CD4-positive, alpha-beta memory T cell (primary cell): ENCODE data around the gene ISG20. TPM values are rescaled to one million over a fixed set of nuclear protein-coding genes. Genes with fewer than 3 reads are reported as not detected.

ENCODE experiments used
- CTCF ChIA-PET: fragments of 350-600 bp; sonication (Branson Sonifier 250); formaldehyde crosslinking; loops from one replicate; lab custom pipeline; 2021; ENCODE audit warnings: inconsistent platforms; ENCODE audit not compliant: partially characterized antibody; lab: Charles Lee
- POLR2A ChIA-PET: fragments of 350-600 bp; sonication (Branson Sonifier 250); formaldehyde crosslinking; loops from one replicate; lab custom pipeline; 2021; ENCODE audit not compliant: partially characterized antibody; lab: Charles Lee
- DNase-seq, 5 donors: peaks; one replicate each; pipeline versions ENCODE4 v3.0.0 to v3.0.0-alpha.2; 2020 to 2022; ENCODE audit warnings: mixed read lengths in 1 of 5
- H3K27ac ChIP-seq: one replicate; pipeline ENCODE4 v1.7.0; 2013; ENCODE audit warnings: low read depth, low read length
- H3K27me3 ChIP-seq: 2 replicates; pipeline ENCODE4 v1.7.0; 2013; ENCODE audit warnings: mild to moderate bottlenecking, low read length, moderate library complexity; ENCODE audit not compliant: insufficient read depth
- H3K36me3 ChIP-seq: 2 replicates; pipeline ENCODE4 v1.7.0; 2013; ENCODE audit warnings: mild to moderate bottlenecking, low read length, moderate library complexity; ENCODE audit not compliant: insufficient read depth
- H3K4me1 ChIP-seq: 2 replicates; pipeline ENCODE4 v1.7.0; 2013; ENCODE audit warnings: mild to moderate bottlenecking, low read length, moderate library complexity; ENCODE audit not compliant: insufficient read depth
- H3K4me3 ChIP-seq, 2 donors: one replicate each; pipeline ENCODE4 v1.7.0; 2013; ENCODE audit warnings: low read length in 2 of 2, mild to moderate bottlenecking in 1 of 2
- H3K9me3 ChIP-seq, 2 donors: one replicate each; pipeline ENCODE4 v1.7.0; 2013; ENCODE audit warnings: low read length in 2 of 2, control low read depth in 1 of 2; ENCODE audit not compliant: control insufficient read depth in 1 of 2
- H3K27ac Mint-ChIP-seq, 7 donors: one replicate each; pipeline ENCODE4 v1.8.0; 2020 to 2021; ENCODE audit warnings: mixed read lengths in 7 of 7, mild to moderate bottlenecking in 6 of 7, inconsistent platforms in 3 of 7, moderate library complexity in 3 of 7
- H3K27me3 Mint-ChIP-seq, 2 donors: one replicate each; pipeline ENCODE4 v1.8.0; 2020 to 2021; ENCODE audit warnings: mixed read lengths in 2 of 2
- H3K36me3 Mint-ChIP-seq, 2 donors: one replicate each; pipeline ENCODE4 v1.8.0; 2020 to 2021; ENCODE audit warnings: mixed read lengths in 2 of 2, inconsistent platforms in 1 of 2, mild to moderate bottlenecking in 1 of 2
- H3K4me1 Mint-ChIP-seq, 4 donors: one replicate each; pipeline ENCODE4 v1.8.0; 2020 to 2021; ENCODE audit warnings: mixed read lengths in 4 of 4, mild to moderate bottlenecking in 1 of 4
- H3K4me3 Mint-ChIP-seq, 8 donors: one replicate each; pipeline ENCODE4 v1.8.0; 2020 to 2021; ENCODE audit warnings: mixed read lengths in 8 of 8, mild to moderate bottlenecking in 7 of 8, moderate library complexity in 6 of 8, inconsistent platforms in 3 of 8
- H3K9me3 Mint-ChIP-seq, 8 donors: one replicate each; pipeline ENCODE4 v1.8.0; 2020 to 2021; ENCODE audit warnings: mixed read lengths in 8 of 8, mild to moderate bottlenecking in 5 of 8, inconsistent platforms in 3 of 8, moderate library complexity in 1 of 8
- intact Hi-C: fragments of 100-400 bp; cut with micrococcal nuclease; formaldehyde crosslinking; loops from one replicate; pipeline ENCODE4 v1.15.1; 2023
- polyA plus RNA-seq, 2 donors: library from polyadenylated mRNA; unstranded; fragments of 300-500 nt; fragmentation: Illumina TruSeq; gene quantifications; one replicate each; pipeline ENCODE4 v1.2.3, GENCODE V29; 2021
- total RNA-seq, 2 experiments: library from RNA; stranded (reverse); gene quantifications; one replicate each; pipeline ENCODE4 v1.2.3, GENCODE V29; 2021

Gene ISG20
- total and polyA plus RNA-seq, 4 experiments from 2014 or later, result 144 to 667 (median 323) TPM

GRCh38 chr15:88681610-88682221 lies 42.9 kb downstream of the ISG20 start:
- no peaks in the 10 kb centered on the region for H3K4me1 ChIP-seq
- no peak for DNase-seq
- intact Hi-C loops, result no loop called here
- H3K27me3 ChIP-seq, result no peaks in the 10 kb centered on the region
- no peak overlapping the region for H3K27ac ChIP-seq
- Mint-ChIP-seq H3K36me3 (peaks cover 0 to 10% of the 10 kb centered on the region in 2 donors), H3K27me3 (peaks cover 2 to 5% of the 10 kb centered on the region in 2 donors), H3K27ac (no peak overlapping the region), H3K9me3 (no peaks in the 10 kb centered on the region), H3K4me3 (no peak overlapping the region), H3K4me1 (no peaks in the 10 kb centered on the region)
- CTCF ChIA-PET, result interaction anchor here (0.9 to 1.0 kb wide), 2 partner anchors 15 to 57 kb away, joined by 3 to 4 read pairs; no protein-coding TSS in a partner anchor
- H3K4me3 ChIP-seq, result no peak overlapping the region
- POLR2A ChIA-PET, result interaction anchor here (0.6 kb wide), 1 partner anchor 24 kb away, joined by 3 read pairs; no protein-coding TSS in a partner anchor
- no peaks in the 10 kb centered on the region for H3K36me3 ChIP-seq
- no peaks in the 10 kb centered on the region for H3K9me3 ChIP-seq

GRCh38 chr15:88684345-88684744 lies 45.5 kb downstream of the ISG20 start:
- Histone ChIP-seq H3K9me3 (no peaks in the 10 kb centered on the region), H3K4me1 (no peaks in the 10 kb centered on the region), H3K27me3 (peaks cover 4% of the 10 kb centered on the region), H3K4me3 (no peak overlapping the region), H3K27ac (no peak overlapping the region), H3K36me3 (no peaks in the 10 kb centered on the region)
- Mint-ChIP-seq H3K27me3 (peaks cover 7 to 16% of the 10 kb centered on the region in 2 donors), H3K27ac (no peak overlapping the region), H3K4me1 (no peaks in the 10 kb centered on the region), H3K36me3 (no peaks in the 10 kb centered on the region), H3K9me3 (peaks cover 0 to 10% (median under 1%) of the 10 kb centered on the region in 8 donors), H3K4me3 (no peak overlapping the region)
- intact Hi-C loops, result no loop called here
- DNase-seq, result no peak
- POLR2A ChIA-PET, result no interaction called here
- CTCF ChIA-PET, result no interaction called here

- Mint-ChIP-seq H3K27ac (no peak overlapping the region), H3K9me3 (peaks cover 0 to 13% (median 2%) of the 10 kb centered on the region in 8 donors), H3K4me1 (no peaks in the 10 kb centered on the region), H3K36me3 (peaks cover 0 to 5% of the 10 kb centered on the region in 2 donors), H3K4me3 (no peak overlapping the region), H3K27me3 (peaks cover 10 to 26% of the 10 kb centered on the region in 2 donors)
- DNase-seq, result no peak
- intact Hi-C loops, result no loop called here
- Histone ChIP-seq H3K27me3 (peaks cover 4% of the 10 kb centered on the region), H3K36me3 (no peaks in the 10 kb centered on the region), H3K4me3 (no peak overlapping the region), H3K4me1 (no peaks in the 10 kb centered on the region), H3K9me3 (no peaks in the 10 kb centered on the region), H3K27ac (no peak overlapping the region)
- ChIA-PET POLR2A (no interaction called here), CTCF (no interaction called here)
These were observed 47.4 kb downstream of the ISG20 start for GRCh38 chr15:88686166-88686565.

GRCh38 chr15:88688394-88688933 lies 49.6 kb downstream of the ISG20 start:
- intact Hi-C loops, result no loop called here
- peaks cover 12 to 32% of the 10 kb centered on the region in 2 donors for H3K27me3 Mint-ChIP-seq
- Histone ChIP-seq H3K4me3 (no peak overlapping the region), H3K36me3 (no peaks in the 10 kb centered on the region), H3K9me3 (no peaks in the 10 kb centered on the region), H3K27me3 (peaks cover 4% of the 10 kb centered on the region), H3K4me1 (no peaks in the 10 kb centered on the region), H3K27ac (no peak overlapping the region)
- ChIA-PET CTCF (no interaction called here), POLR2A (no interaction called here)
- no peak overlapping the region for H3K27ac Mint-ChIP-seq
- no peak for DNase-seq
- peaks cover 0 to 5% of the 10 kb centered on the region in 2 donors for H3K36me3 Mint-ChIP-seq
- peaks cover 0 to 13% (median 2%) of the 10 kb centered on the region in 8 donors for H3K9me3 Mint-ChIP-seq
- H3K4me3 Mint-ChIP-seq, result no peak overlapping the region
- no peaks in the 10 kb centered on the region for H3K4me1 Mint-ChIP-seq

- intact Hi-C loops, result no loop called here
- Mint-ChIP-seq H3K4me1 (no peaks in the 10 kb centered on the region), H3K4me3 (no peak overlapping the region), H3K27me3 (peaks cover 12 to 35% of the 10 kb centered on the region in 2 donors), H3K36me3 (peaks cover 0 to 5% of the 10 kb centered on the region in 2 donors), H3K9me3 (peaks cover 0 to 13% (median 2%) of the 10 kb centered on the region in 8 donors), H3K27ac (no peak overlapping the region)
- DNase-seq, result no peak
- CTCF ChIA-PET, result interaction anchor here (1.5 kb wide), 1 partner anchor 9 kb away, joined by 3 read pairs; no protein-coding TSS in a partner anchor
- no peaks in the 10 kb centered on the region for H3K9me3 ChIP-seq
- no peak overlapping the region for H3K4me3 ChIP-seq
- no peaks in the 10 kb centered on the region for H3K4me1 ChIP-seq
- H3K36me3 ChIP-seq, result no peaks in the 10 kb centered on the region
- POLR2A ChIA-PET, result no interaction called here
- peaks cover 4% of the 10 kb centered on the region for H3K27me3 ChIP-seq
- H3K27ac ChIP-seq, result no peak overlapping the region
These were observed 51.5 kb downstream of the ISG20 start for GRCh38 chr15:88690331-88690730.

GRCh38 chr15:88693191-88693590 lies 54.4 kb downstream of the ISG20 start:
- intact Hi-C loops, result no loop called here
- Mint-ChIP-seq H3K36me3 (peaks cover 0 to 5% of the 10 kb centered on the region in 2 donors), H3K4me1 (no peaks in the 10 kb centered on the region), H3K27ac (no peak overlapping the region), H3K4me3 (no peak overlapping the region), H3K9me3 (peaks cover 0 to 13% (median 2%) of the 10 kb centered on the region in 8 donors), H3K27me3 (peaks cover 10 to 28% of the 10 kb centered on the region in 2 donors)
- no peaks in the 10 kb centered on the region for H3K36me3 ChIP-seq
- H3K27me3 ChIP-seq, result peaks cover 2% of the 10 kb centered on the region
- CTCF ChIA-PET, result no interaction called here
- no peak overlapping the region for H3K27ac ChIP-seq
- DNase-seq, result no peak
- POLR2A ChIA-PET, result no interaction called here
- H3K4me3 ChIP-seq, result no peak overlapping the region
- no peaks in the 10 kb centered on the region for H3K9me3 ChIP-seq
- no peaks in the 10 kb centered on the region for H3K4me1 ChIP-seq

GRCh38 chr15:88695101-88695500 lies 56.3 kb downstream of the ISG20 start:
- intact Hi-C loops, result no loop called here
- no peaks in the 10 kb centered on the region for H3K9me3 ChIP-seq
- no peak overlapping the region for H3K4me3 ChIP-seq
- H3K36me3 ChIP-seq, result no peaks in the 10 kb centered on the region
- H3K27me3 ChIP-seq, result no peaks in the 10 kb centered on the region
- Mint-ChIP-seq H3K27me3 (peaks cover 5 to 16% of the 10 kb centered on the region in 2 donors), H3K27ac (no peak overlapping the region), H3K36me3 (peaks cover 0 to 5% of the 10 kb centered on the region in 2 donors), H3K4me3 (no peak overlapping the region), H3K4me1 (no peaks in the 10 kb centered on the region), H3K9me3 (no peaks in the 10 kb centered on the region)
- H3K4me1 ChIP-seq, result no peaks in the 10 kb centered on the region
- ChIA-PET POLR2A (no interaction called here), CTCF (no interaction called here)
- no peak for DNase-seq
- H3K27ac ChIP-seq, result no peak overlapping the region
